ENCODE measurements around the gene NUP42. TPM values are rescaled to one million over a fixed set of nuclear protein-coding genes. Genes with fewer than 3 reads are reported as not detected.
"Not testable (repeated sequence)": the region's sequence is repeated elsewhere in the genome, so short reads cannot be mapped to it uniquely, and the experiment has no call there.

NUP42 gene
- total and polyA plus RNA-seq, 8 donors = 7.3 to 24.9 (median 10.9) TPM

DNA sequence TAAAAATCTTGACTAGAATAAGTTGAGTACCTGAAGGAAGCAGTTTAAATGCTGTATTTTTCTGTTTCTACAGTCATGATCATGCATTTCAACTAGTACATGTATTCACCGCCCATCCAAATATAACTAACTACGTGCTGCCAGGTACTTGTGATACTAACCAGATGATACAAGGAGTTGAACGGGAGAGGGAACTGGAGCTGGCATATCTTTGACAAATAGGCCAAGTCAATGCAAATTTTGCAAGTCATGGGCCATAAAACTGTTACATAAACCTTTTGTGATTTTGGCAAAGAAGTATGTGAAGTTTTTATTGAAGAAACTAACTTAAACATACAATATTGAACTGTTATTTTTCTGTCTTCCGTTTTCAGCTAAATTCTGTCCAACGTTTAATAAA, 14.5 kb downstream of the NUP42 start:
- intact Hi-C loops (cut with DNase I) = no loop called here
- TF ChIP-seq, protein P1, sequence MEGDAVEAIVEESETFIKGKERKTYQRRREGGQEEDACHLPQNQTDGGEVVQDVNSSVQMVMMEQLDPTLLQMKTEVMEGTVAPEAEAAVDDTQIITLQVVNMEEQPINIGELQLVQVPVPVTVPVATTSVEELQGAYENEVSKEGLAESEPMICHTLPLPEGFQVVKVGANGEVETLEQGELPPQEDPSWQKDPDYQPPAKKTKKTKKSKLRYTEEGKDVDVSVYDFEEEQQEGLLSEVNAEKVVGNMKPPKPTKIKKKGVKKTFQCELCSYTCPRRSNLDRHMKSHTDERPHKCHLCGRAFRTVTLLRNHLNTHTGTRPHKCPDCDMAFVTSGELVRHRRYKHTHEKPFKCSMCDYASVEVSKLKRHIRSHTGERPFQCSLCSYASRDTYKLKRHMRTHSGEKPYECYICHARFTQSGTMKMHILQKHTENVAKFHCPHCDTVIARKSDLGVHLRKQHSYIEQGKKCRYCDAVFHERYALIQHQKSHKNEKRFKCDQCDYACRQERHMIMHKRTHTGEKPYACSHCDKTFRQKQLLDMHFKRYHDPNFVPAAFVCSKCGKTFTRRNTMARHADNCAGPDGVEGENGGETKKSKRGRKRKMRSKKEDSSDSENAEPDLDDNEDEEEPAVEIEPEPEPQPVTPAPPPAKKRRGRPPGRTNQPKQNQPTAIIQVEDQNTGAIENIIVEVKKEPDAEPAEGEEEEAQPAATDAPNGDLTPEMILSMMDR (IDR thresholded peaks at IDR 0.05) = no peak
- Histone ChIP-seq H3K4me1 (no peaks in the 10 kb centered on the region), H3K27me3 (no peaks in the 10 kb centered on the region), H3K36me3 (peaks cover 0 to 24% (median 7%) of the 10 kb centered on the region in 3 donors), H3K27ac (no peak overlapping the region), H3K4me3 (no peak overlapping the region), H3K9me3 (no peaks in the 10 kb centered on the region)
- FAIRE-seq = no peak
- no peak for ATAC-seq
- WGBS, 2 donors = 55 to 57% methylated on average over 5 of the region's 5 CpGs
- no peak for DNase-seq

DNA sequence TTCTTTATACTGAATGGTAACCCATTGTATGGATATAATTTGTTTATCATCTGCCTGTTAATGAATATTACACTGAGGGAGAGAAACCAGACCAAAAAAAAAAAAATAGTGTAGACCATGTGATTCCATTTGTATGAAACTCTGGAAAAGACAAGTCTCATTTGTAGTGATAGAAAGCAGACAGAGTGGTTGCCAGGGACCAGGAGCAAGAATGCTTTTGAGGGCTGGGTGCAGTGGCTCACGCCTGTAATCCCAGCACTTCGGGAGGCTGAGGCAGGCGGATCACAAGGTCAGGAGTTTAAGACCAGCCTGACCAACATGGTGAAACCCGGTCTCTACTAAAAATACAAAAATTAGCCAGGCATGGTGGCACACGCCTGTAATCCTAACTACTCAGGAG, 15.9 kb downstream of the NUP42 start:
- H3K4me3 ChIP-seq; H3K4me1 ChIP-seq; H3K27me3 ChIP-seq; DNase-seq; ATAC-seq; H3K27ac ChIP-seq; FAIRE-seq; H3K9me3 ChIP-seq; intact Hi-C loops (cut with DNase I): not testable (repeated sequence)
- peaks cover 0 to 24% (median 7%) of the 10 kb centered on the region in 3 donors for H3K36me3 ChIP-seq
- WGBS, 2 donors = 91 to 95% methylated on average over 5 of the region's 5 CpGs

DNA sequence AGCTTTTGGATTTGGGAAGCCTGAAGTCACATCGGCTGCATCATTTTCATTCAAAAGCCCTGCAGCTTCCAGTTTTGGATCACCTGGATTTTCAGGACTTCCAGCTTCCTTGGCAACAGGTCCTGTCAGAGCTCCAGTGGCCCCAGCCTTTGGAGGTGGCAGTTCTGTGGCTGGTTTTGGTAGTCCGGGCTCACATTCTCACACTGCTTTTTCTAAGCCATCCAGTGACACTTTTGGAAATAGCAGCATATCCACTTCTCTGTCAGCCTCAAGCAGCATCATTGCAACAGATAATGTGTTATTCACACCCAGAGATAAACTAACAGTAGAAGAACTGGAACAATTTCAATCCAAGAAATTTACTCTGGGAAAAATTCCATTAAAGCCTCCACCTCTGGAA, 18.5 kb downstream of the NUP42 start:
- intact Hi-C loops (cut with DNase I) = no loop called here
- TF ChIP-seq, protein P1 (IDR thresholded peaks at IDR 0.05) = no peak
- Histone ChIP-seq H3K4me1 (no peaks in the 10 kb centered on the region), H3K9me3 (no peaks in the 10 kb centered on the region), H3K4me3 (no peak overlapping the region), H3K27ac (no peak overlapping the region), H3K36me3 (peaks cover 0 to 16% (median 7%) of the 10 kb centered on the region in 3 donors), H3K27me3 (no peaks in the 10 kb centered on the region)
- 89 to 90% methylated on average over 2 of the region's 2 CpGs for WGBS, 2 donors
- no peak for FAIRE-seq
- no peak for DNase-seq
- ATAC-seq = no peak

DNA sequence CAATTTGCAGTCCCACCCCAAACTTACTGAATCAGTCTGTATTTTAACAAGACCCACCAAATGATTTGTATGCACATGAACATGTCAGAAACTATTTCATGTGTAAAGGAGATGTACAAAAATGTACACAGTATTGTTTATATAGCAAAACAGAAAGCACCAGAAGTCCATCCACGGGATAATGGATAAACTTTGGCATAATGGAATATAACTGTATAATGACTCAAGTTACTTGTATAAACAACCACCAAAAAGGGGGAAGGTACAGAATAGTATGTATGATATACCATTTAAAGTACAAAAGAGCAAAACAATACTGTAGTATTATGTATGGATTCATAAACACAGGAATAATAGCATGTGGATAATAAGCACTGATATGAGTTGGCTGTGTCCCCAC, 22.4 kb downstream of the NUP42 start:
- TF ChIP-seq, protein P1 (IDR thresholded peaks at IDR 0.05) = no peak
- DNase-seq = no peak
- no peak for ATAC-seq
- Histone ChIP-seq H3K36me3 (peaks cover 0 to 14% (median 6%) of the 10 kb centered on the region in 3 donors), H3K9me3 (no peaks in the 10 kb centered on the region), H3K4me1 (no peaks in the 10 kb centered on the region), H3K27me3 (no peaks in the 10 kb centered on the region), H3K4me3 (no peak overlapping the region), H3K27ac (no peak overlapping the region)
- intact Hi-C loops (cut with DNase I) = no loop called here
- WGBS, 2 donors = 85 to 94% methylated on average over 1 of the region's 1 CpG
- no peak for FAIRE-seq

DNA sequence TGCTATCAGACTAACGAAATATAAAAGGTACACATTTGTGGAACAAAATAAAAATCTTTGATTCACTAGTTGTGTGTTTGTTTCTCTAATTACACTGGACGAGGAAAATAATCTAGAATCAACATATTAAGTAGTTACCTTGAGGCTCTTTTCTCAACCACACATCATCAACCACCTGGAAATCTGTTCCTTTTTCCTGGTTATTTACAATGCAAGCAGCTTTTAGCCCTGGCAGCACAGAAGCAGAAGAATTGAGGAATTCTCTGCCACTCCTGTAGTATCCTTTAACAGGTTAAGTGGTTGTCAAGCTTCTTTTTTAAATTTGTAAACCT, 23.7 kb downstream of the NUP42 start:
- TF ChIP-seq, protein P1 (IDR thresholded peaks at IDR 0.05) = no peak
- Histone ChIP-seq H3K9me3 (no peaks in the 10 kb centered on the region), H3K27me3 (no peaks in the 10 kb centered on the region), H3K4me1 (no peaks in the 10 kb centered on the region), H3K27ac (peak overlapping the region in 1 of 4 donors; percentile 23), H3K4me3 (no peak overlapping the region), H3K36me3 (peaks cover 0 to 1% (median 0%) of the 10 kb centered on the region in 3 donors)
- FAIRE-seq = no peak
- intact Hi-C loops (cut with DNase I) = no loop called here
- no peak for ATAC-seq
- no peak for DNase-seq
- WGBS, 2 donors = 64 to 71% methylated on average over 2 of the region's 2 CpGs
